T-cell (primary cell): ENCODE results near the gene TAS2R4. TPM values are rescaled to one million over a fixed set of nuclear protein-coding genes. Genes with fewer than 3 reads are reported as not detected.
"Not testable (repeated sequence)": the region's sequence is repeated elsewhere in the genome, so short reads cannot be mapped to it uniquely, and the experiment has no call there.

ENCODE experiments used
- ATAC-seq, 4 experiments: fragments of 200-7000 bp in 3 of 4; fragments of 150-1000 bp in 1 of 4; cut with Tn5 transposase; replicated peaks in 1 of 4; 1 replicate in 3 of 4; 2 replicates in 1 of 4; pipeline ENCODE4 v1.10.0; 2021; ENCODE audit warnings: moderate library complexity in 3 of 4, mild to moderate bottlenecking in 2 of 4, moderate number of reproducible peaks in 1 of 4
- CTCF ChIA-PET, 2 donors: fragments of 300-600 bp; sonication (Branson Sonifier 250); formaldehyde crosslinking; loops; one replicate each; lab custom pipeline; 2022; ENCODE audit warnings: antibody characterized with exemption in 2 of 2; lab: Charles Lee
- POLR2A ChIA-PET, 2 donors: fragments of 300-600 bp; sonication (Branson Sonifier 250); formaldehyde crosslinking; loops; one replicate each; lab custom pipeline; 2022; ENCODE audit warnings: antibody characterized with exemption in 2 of 2; lab: Charles Lee
- DNase-seq, 35 experiments: peaks; one replicate each; pipeline versions ENCODE4 v3.0.0 to v3.0.0-alpha.2; 2013 to 2023
- H3K27ac ChIP-seq: one replicate; pipeline ENCODE4 v1.5.1; 2013; ENCODE audit warnings: low read length
- H3K27me3 ChIP-seq, 2 experiments: replicated peaks in 1 of 2; 1 replicate in 1 of 2; 2 replicates in 1 of 2; pipeline versions ENCODE4 v1.6.1 to v1.7.0; 2013; ENCODE audit warnings: low read length in 1 of 2, mixed read lengths in 1 of 2; ENCODE audit not compliant: control insufficient read depth in 2 of 2, insufficient read depth in 2 of 2; ENCODE audit errors: extremely low read depth in 1 of 2
- H3K36me3 ChIP-seq, 2 donors: 1 replicate in 1 of 2; 2 replicates in 1 of 2; pipeline versions ENCODE4 v1.6.1 to v1.7.0; 2013; ENCODE audit warnings: low read length in 1 of 2; ENCODE audit not compliant: control insufficient read depth in 2 of 2, insufficient read depth in 1 of 2; ENCODE audit errors: extremely low read depth in 1 of 2
- H3K4me1 ChIP-seq, 2 experiments: 1 replicate in 1 of 2; 2 replicates in 1 of 2; pipeline versions ENCODE4 v1.6.1 to v1.7.0; 2013; ENCODE audit warnings: low read length in 2 of 2, mixed read lengths in 1 of 2; ENCODE audit not compliant: insufficient read depth in 2 of 2, control insufficient read depth in 1 of 2; ENCODE audit errors: extremely low read depth in 1 of 2
- H3K4me3 ChIP-seq, 2 donors: 1 replicate in 1 of 2; 2 replicates in 1 of 2; pipeline versions ENCODE4 v1.5.1 to v1.7.0; 2013; ENCODE audit warnings: mild to moderate bottlenecking in 2 of 2, low read length in 1 of 2, moderate library complexity in 1 of 2; ENCODE audit not compliant: control insufficient read depth in 1 of 2; ENCODE audit errors: extremely low read depth in 1 of 2
- H3K9me3 ChIP-seq: 2 replicates; pipeline ENCODE4 v1.7.0; 2013
- H3K27ac Mint-ChIP-seq, 2 donors: one replicate each; pipeline ENCODE4 v1.8.0; 2020 to 2021; ENCODE audit warnings: mild to moderate bottlenecking in 2 of 2, mixed read lengths in 2 of 2
- H3K27me3 Mint-ChIP-seq, 2 donors: one replicate each; pipeline ENCODE4 v1.8.0; 2021 to 2022; ENCODE audit warnings: mixed read lengths in 2 of 2
- H3K36me3 Mint-ChIP-seq: one replicate; pipeline ENCODE4 v1.8.0; 2021; ENCODE audit warnings: mixed read lengths
- H3K4me1 Mint-ChIP-seq, 3 donors: one replicate each; pipeline ENCODE4 v1.8.0; 2020 to 2022; ENCODE audit warnings: mixed read lengths in 3 of 3, mild to moderate bottlenecking in 1 of 3
- H3K4me3 Mint-ChIP-seq, 3 donors: one replicate each; pipeline ENCODE4 v1.8.0; 2020 to 2022; ENCODE audit warnings: mild to moderate bottlenecking in 3 of 3, mixed read lengths in 3 of 3, moderate library complexity in 3 of 3
- H3K9me3 Mint-ChIP-seq, 3 donors: one replicate each; pipeline ENCODE4 v1.8.0; 2020 to 2022; ENCODE audit warnings: mixed read lengths in 3 of 3
- WGBS: methylation state at CpG from one replicate; pipeline ENCODE4 v1.1.5; 2013; ENCODE audit warnings: missing lambda C conversion rate; ENCODE audit not compliant: insufficient coverage; 5-methylcytosine and 5-hydroxymethylcytosine counted together
- total RNA-seq, 35 experiments: library from RNA in 6 of 35; stranded (reverse) in 6 of 35; fragments of 120-200 nt in 1 of 35; gene quantifications; one replicate each; pipeline versions ENCODE4 v1.2.1 to v1.2.4 and lab custom pipeline; 2013 to 2026

The TAS2R4 gene
- total RNA-seq, 5 donors from 2014 or later (not counting 1 experiment from before 2014, with no cell fraction given): 0.86 to 2.6 (median 2.1) TPM

DNA sequence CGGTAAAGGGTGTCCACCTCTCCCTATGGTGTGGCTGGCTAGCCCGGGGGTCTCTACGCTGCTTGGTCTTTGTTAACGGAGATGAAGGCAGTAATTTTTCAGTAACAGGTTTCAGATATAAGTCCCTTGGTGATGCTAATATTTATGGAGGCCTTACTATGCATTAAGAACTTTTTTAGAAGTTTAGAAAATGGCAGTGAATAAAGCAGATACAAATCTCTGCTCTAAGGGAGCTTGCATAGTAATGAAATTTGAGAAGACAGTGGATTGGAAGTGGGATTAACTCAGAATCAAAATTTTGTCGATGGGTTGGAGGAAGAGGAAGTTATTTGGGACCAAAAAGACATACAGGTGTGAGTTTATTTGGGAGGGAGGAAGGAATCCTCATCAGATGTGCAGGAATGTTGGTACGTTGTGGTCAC, 37.9 kb upstream of the TAS2R4 start:
- Mint-ChIP-seq H3K27me3 (no peaks in the 10 kb centered on the region), H3K9me3 (no peaks in the 10 kb centered on the region), H3K36me3 (peaks cover 34% of the 10 kb centered on the region), H3K4me3 (peak overlapping the region; percentile 96 to 98 (median 97)), H3K27ac (peak overlapping the region; percentile 95 to 97), H3K4me1 (peaks cover 55 to 59% (median 56%) of the 10 kb centered on the region in 3 donors)
- ATAC-seq (no peak), DNase-seq (no peak)
- peak overlapping the region; percentile 65 to 96 for H3K4me3 ChIP-seq
- H3K27ac ChIP-seq: peak overlapping the region; percentile 87
- H3K27me3 ChIP-seq: no peaks in the 10 kb centered on the region
- no peaks in the 10 kb centered on the region for H3K9me3 ChIP-seq
- H3K4me1 ChIP-seq: peaks cover 14 to 18% of the 10 kb centered on the region in 2 experiments
- ChIA-PET CTCF (interaction anchor here in 1 of 2 donors (0.9 to 3.9 kb wide), 11 partner anchors 29 to 1040 kb away, joined by 3 to 39 read pairs (median 5); partner anchors contain the start of genes DENND11 and WEE2), POLR2A (interaction anchor here in 1 of 2 donors (0.6 to 1.9 kb wide), 3 partner anchors 37 to 86 kb away, joined by 3 to 8 read pairs (median 4); no protein-coding TSS in a partner anchor)
- H3K36me3 ChIP-seq: peaks cover 0 to 38% of the 10 kb centered on the region in 2 donors
- 0% methylated on average over 6 of the region's 6 CpGs for WGBS

DNA sequence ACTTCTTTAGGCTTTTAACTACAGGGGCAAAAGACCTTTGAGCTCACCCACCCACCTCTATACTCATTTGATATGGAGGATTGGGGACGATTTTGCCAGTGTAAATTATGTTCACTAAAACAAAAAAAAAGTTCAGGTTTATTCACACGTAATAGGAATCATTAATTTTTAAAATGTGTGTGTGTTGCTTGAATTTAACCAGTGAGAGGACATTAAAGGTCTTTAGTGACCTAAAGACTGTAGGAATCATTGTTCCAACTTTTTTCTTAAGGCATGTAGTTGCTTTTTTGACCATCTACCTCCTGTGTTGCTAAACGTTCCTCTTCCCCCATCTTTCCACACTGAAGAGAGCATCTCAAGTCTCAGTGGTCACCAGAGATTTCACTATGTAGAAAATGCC, 37.2 kb upstream of the TAS2R4 start:
- Mint-ChIP-seq H3K36me3 (peaks cover 41% of the 10 kb centered on the region), H3K4me1 (peaks cover 55 to 63% (median 63%) of the 10 kb centered on the region in 3 donors), H3K9me3 (no peaks in the 10 kb centered on the region), H3K27ac (no peak overlapping the region), H3K4me3 (peak overlapping the region; percentile 96 to 98 (median 97)), H3K27me3 (no peaks in the 10 kb centered on the region)
- peaks cover 0 to 44% of the 10 kb centered on the region in 2 donors for H3K36me3 ChIP-seq
- peaks cover 14 to 18% of the 10 kb centered on the region in 2 experiments for H3K4me1 ChIP-seq
- ChIA-PET CTCF (interaction anchor here in 1 of 2 donors (1.1 to 3.9 kb wide), 3 partner anchors 29 to 85 kb away, joined by 3 to 39 read pairs (median 5); no protein-coding TSS in a partner anchor), POLR2A (interaction anchor here in 1 of 2 donors (0.6 to 1.9 kb wide), 3 partner anchors 38 to 87 kb away, joined by 3 to 8 read pairs (median 4); no protein-coding TSS in a partner anchor)
- peak overlapping the region in 1 of 2 donors; percentile 65 for H3K4me3 ChIP-seq
- H3K27ac ChIP-seq: peak overlapping the region; percentile 87
- ATAC-seq (no peak), DNase-seq (no peak)
- H3K9me3 ChIP-seq: no peaks in the 10 kb centered on the region
- H3K27me3 ChIP-seq: no peaks in the 10 kb centered on the region
- WGBS: 83% methylated on average over 1 of the region's 3 CpGs

DNA sequence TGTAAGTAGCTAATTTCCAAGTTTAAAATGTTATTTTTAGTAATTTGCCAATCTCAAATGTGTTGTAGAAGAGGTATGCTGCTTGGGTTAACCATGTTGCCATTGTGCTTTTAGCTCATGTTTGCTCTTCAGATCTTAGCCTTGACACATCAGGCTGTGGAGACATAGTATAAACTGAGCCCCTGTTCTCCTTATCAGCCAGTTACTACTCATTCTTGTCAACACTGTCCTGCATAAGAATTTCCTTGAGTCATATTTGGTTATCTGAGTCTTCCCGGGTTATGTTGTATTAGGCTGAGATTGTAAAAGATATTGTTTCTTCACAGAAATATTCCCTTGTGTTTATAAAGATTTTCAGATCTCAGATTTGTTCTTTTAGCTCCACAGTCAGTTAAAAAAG, 34.2 kb upstream of the TAS2R4 start:
- Histone ChIP-seq H3K27me3 (no peaks in the 10 kb centered on the region), H3K36me3 (peaks cover 0 to 65% of the 10 kb centered on the region in 2 donors), H3K4me1 (peaks cover 11 to 14% of the 10 kb centered on the region in 2 experiments), H3K4me3 (no peak overlapping the region), H3K27ac (no peak overlapping the region), H3K9me3 (no peaks in the 10 kb centered on the region)
- CTCF ChIA-PET: interaction anchor here (0.6 to 0.9 kb wide), 4 partner anchors 40 to 1116 kb away, joined by 3 to 5 read pairs (median 3); no protein-coding TSS in a partner anchor
- H3K4me3 Mint-ChIP-seq: no peak overlapping the region
- H3K27ac Mint-ChIP-seq: no peak overlapping the region
- peaks cover 50% of the 10 kb centered on the region for H3K36me3 Mint-ChIP-seq
- POLR2A ChIA-PET: no interaction called here
- H3K4me1 Mint-ChIP-seq: peaks cover 51 to 57% (median 54%) of the 10 kb centered on the region in 3 donors
- H3K9me3 Mint-ChIP-seq: no peaks in the 10 kb centered on the region
- no CpG with 5 or more reads among the region's 1 CpG for WGBS
- ATAC-seq (no peak), DNase-seq (no peak)
- no peaks in the 10 kb centered on the region for H3K27me3 Mint-ChIP-seq

DNA sequence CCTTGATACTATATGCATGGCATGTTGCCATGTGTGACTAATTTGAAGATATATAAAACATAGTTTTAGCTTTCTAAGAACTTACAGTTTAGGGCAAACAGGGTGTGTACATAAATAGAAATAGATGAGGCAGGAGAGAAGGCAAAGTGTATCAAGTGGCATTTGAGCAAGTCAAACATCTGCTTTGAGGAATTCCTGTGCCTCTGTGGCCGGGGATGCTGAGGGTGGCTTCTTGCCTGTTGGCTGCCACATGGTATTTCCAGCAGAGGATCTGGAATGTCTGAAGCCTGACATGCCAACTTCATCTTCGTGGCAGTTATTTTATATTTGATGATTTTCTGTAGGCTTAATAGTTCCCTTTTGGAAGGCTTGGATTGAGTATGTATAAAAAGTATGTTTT, 32.3 kb upstream of the TAS2R4 start:
- Histone ChIP-seq H3K36me3 (peaks cover under 1 to 81% of the 10 kb centered on the region in 2 donors), H3K9me3 (no peaks in the 10 kb centered on the region), H3K27me3 (no peaks in the 10 kb centered on the region), H3K27ac (no peak overlapping the region), H3K4me3 (no peak overlapping the region), H3K4me1 (peaks cover 6 to 8% of the 10 kb centered on the region in 2 experiments)
- ATAC-seq: no peak
- no peak for DNase-seq
- Mint-ChIP-seq H3K9me3 (no peaks in the 10 kb centered on the region), H3K27ac (no peak overlapping the region), H3K27me3 (no peaks in the 10 kb centered on the region), H3K4me1 (peaks cover 34 to 41% (median 39%) of the 10 kb centered on the region in 3 donors), H3K36me3 (peaks cover 56% of the 10 kb centered on the region), H3K4me3 (no peak overlapping the region)
- WGBS: 93% methylated on average over 2 of the region's 2 CpGs
- ChIA-PET CTCF (no interaction called here), POLR2A (no interaction called here)

DNA sequence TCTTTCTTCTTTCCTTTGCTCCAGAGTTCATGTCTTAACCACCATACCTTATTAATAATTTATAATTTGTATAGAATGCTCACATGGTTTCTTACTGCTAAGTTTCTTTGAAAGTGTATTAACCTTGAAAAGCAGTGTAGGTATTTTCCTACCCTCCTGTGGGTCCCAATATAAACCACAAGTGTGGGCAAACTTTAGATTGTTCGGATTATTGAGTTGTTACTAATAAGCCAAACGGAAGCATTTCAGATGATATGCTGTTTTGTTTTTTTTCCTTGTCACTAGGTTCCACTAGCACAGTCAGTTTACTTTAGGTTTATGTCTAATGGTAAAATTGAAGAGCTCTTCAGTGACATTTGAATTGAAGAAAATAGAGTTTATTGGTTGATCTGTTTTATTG, 28.1 kb upstream of the TAS2R4 start:
- WGBS: 80% methylated on average over 1 of the region's 2 CpGs
- no peaks in the 10 kb centered on the region for H3K27me3 Mint-ChIP-seq
- CTCF ChIA-PET: interaction anchor here in 1 of 2 donors (1.0 kb wide), 1 partner anchor 36 kb away, joined by 3 read pairs; no protein-coding TSS in a partner anchor

DNA sequence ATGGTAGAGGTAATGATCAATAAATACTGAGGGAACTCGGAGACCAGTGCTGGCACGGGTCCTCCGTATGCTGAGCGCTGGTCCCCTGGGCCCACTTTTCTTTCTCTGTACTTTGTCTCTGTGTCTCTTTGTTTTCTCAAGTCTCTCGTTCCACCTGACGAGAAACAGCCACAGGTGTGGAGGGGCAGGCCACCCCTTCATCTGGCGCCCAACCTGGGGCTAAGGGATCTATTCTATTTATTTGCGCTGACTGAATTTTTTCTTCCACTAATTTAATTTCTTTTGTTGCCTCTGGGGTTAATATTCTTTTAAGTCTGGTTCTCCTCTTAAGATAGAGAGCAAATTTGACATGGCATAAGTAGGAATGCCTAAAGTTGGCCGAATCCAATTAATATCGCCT, 24.6 kb upstream of the TAS2R4 start:
- peaks cover 17 to 76% of the 10 kb centered on the region in 2 donors for H3K36me3 ChIP-seq
- H3K4me1 Mint-ChIP-seq, H3K9me3 ChIP-seq, H3K4me1 ChIP-seq, H3K4me3 ChIP-seq, H3K27ac Mint-ChIP-seq, H3K27me3 Mint-ChIP-seq, CTCF ChIA-PET, H3K27ac ChIP-seq, H3K4me3 Mint-ChIP-seq, ATAC-seq, DNase-seq, H3K27me3 ChIP-seq, POLR2A ChIA-PET: not testable (repeated sequence)
- H3K9me3 Mint-ChIP-seq: peaks cover 8 to 32% (median 10%) of the 10 kb centered on the region in 3 donors
- 100% methylated on average over 2 of the region's 10 CpGs for WGBS
- peaks cover 83% of the 10 kb centered on the region for H3K36me3 Mint-ChIP-seq

More for the DNA sequence above, 28.1 kb upstream of the TAS2R4 start:
- Mint-ChIP-seq H3K9me3 (peaks cover 8 to 32% (median 10%) of the 10 kb centered on the region in 3 donors), H3K27ac (no peak overlapping the region), H3K4me1 (peaks cover under 1 to 9% (median 6%) of the 10 kb centered on the region in 3 donors), H3K36me3 (peaks cover 67% of the 10 kb centered on the region), H3K4me3 (no peak overlapping the region)
- H3K4me3 ChIP-seq: no peak overlapping the region
- no peak for DNase-seq
- ATAC-seq: no peak
- POLR2A ChIA-PET: no interaction called here
- H3K4me1 ChIP-seq: no peaks in the 10 kb centered on the region
- no peak overlapping the region for H3K27ac ChIP-seq
- peaks cover 13 to 87% of the 10 kb centered on the region in 2 donors for H3K36me3 ChIP-seq
- H3K9me3 ChIP-seq: peaks cover 2% of the 10 kb centered on the region
- H3K27me3 ChIP-seq: no peaks in the 10 kb centered on the region
